HepG2 (cell line): ENCODE results near the gene KCNJ6. TPM values are rescaled to one million over a fixed set of nuclear protein-coding genes. Genes with fewer than 3 reads are reported as not detected.

Experiments
- GPN1 ChIP-seq: sonication (generic); formaldehyde crosslinking; IDR thresholded peaks from 2 replicates; pipeline ENCODE4 v1.5.1; 2020; ENCODE audit warnings: missing genetic modification reagents, borderline replicate concordance
- PHF20 ChIP-seq: sonication (generic); formaldehyde crosslinking; IDR thresholded peaks from 2 replicates; pipeline ENCODE4 v1.5.0; 2020; ENCODE audit warnings: mild to moderate bottlenecking, missing genetic modification reagents
- PPARG ChIP-seq: conservative IDR thresholded peaks from 2 replicates; pipeline ENCODE4 v1.6.1; 2016; ENCODE audit warnings: missing biosample characterization, missing genetic modification reagents
- ZNF12 ChIP-seq: sonication (generic); formaldehyde crosslinking; IDR thresholded peaks from 2 replicates; pipeline ENCODE4 v1.5.0; 2020; ENCODE audit warnings: missing genetic modification reagents
- ZNF17 ChIP-seq: sonication (generic); formaldehyde crosslinking; IDR thresholded peaks from 2 replicates; pipeline ENCODE4 v1.5.0; 2020; ENCODE audit warnings: mild to moderate bottlenecking, missing genetic modification reagents
- ZNF205 ChIP-seq: IDR thresholded peaks from 2 replicates; pipeline ENCODE4 v1.6.1; 2018; ENCODE audit warnings: missing biosample characterization, missing genetic modification reagents
- ZNF34 ChIP-seq: sonication (generic); formaldehyde crosslinking; IDR thresholded peaks from 2 replicates; pipeline ENCODE4 v1.4.0; 2020; ENCODE audit warnings: mild to moderate bottlenecking, missing genetic modification reagents, borderline replicate concordance
- ZNF441 ChIP-seq: sonication (generic); formaldehyde crosslinking; IDR thresholded peaks from 2 replicates; pipeline ENCODE4 v1.7.0; 2021; ENCODE audit warnings: missing genetic modification reagents, borderline replicate concordance
- polyA plus RNA-seq, 8 experiments: library from polyadenylated mRNA; depleted of rRNA in 3 of 8; stranded (reverse) in 7 of 8; unstranded in 1 of 8; fragments of >200 nt; fragmentation: Illumina TruSeq in 4 of 8; extraction: Trizol in 4 of 8; gene quantifications; 2 replicates each; pipeline versions ENCODE4 v1.2.1 to v1.2.3, GENCODE V29; 2011 to 2016; ENCODE audit warnings: low read depth in 4 of 8, missing spikeins in 1 of 8, mixed read lengths in 1 of 8; ENCODE audit not compliant: insufficient read depth in 1 of 8
- total RNA-seq, 5 experiments: library from RNA; depleted of rRNA; stranded (reverse); fragments of >200 nt; fragmentation: Illumina TruSeq; extraction: Trizol; gene quantifications; 2 replicates each; pipeline ENCODE4 v1.2.3, GENCODE V29; 2016; ENCODE audit warnings: low read depth in 1 of 5
- TF ChIP-seq, protein P1 (sequence below): sonication (generic); formaldehyde crosslinking; IDR thresholded peaks from 2 replicates; pipeline ENCODE4 v1.4.0; 2020; ENCODE audit warnings: missing genetic modification reagents, mild to moderate bottlenecking, borderline replicate concordance
- TF ChIP-seq, protein P2 (sequence below): sonication (generic); formaldehyde crosslinking; IDR thresholded peaks from 2 replicates; pipeline ENCODE4 v1.9.0; 2021; ENCODE audit warnings: missing genetic modification reagents, borderline replicate concordance

KCNJ6 gene
- total and polyA plus RNA-seq, 2 of the 13 experiments (the other 11 are each of a cell fraction or from before 2014, with no cell fraction given): not detected

DNA sequence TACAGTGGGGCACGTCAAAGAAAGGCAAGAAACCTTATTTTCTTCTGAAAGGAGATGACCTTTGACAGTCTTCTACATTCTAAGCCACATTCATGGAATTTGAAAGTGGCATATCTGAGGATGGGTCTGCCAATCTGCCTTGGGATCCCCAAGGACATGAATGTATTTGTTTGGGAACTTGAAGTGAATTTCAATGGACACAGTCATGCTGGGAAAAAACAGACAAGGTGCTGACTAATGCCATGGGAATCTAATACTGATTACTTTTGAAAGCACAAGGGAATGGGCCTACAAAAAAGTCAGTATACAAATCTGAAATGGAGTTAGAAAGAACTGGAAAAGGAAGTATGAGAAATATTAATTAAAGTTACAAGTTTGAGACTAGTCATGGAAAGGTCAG lies 128.8 kb downstream of the KCNJ6 start (continued):
- TF ChIP-seq, protein P1, sequence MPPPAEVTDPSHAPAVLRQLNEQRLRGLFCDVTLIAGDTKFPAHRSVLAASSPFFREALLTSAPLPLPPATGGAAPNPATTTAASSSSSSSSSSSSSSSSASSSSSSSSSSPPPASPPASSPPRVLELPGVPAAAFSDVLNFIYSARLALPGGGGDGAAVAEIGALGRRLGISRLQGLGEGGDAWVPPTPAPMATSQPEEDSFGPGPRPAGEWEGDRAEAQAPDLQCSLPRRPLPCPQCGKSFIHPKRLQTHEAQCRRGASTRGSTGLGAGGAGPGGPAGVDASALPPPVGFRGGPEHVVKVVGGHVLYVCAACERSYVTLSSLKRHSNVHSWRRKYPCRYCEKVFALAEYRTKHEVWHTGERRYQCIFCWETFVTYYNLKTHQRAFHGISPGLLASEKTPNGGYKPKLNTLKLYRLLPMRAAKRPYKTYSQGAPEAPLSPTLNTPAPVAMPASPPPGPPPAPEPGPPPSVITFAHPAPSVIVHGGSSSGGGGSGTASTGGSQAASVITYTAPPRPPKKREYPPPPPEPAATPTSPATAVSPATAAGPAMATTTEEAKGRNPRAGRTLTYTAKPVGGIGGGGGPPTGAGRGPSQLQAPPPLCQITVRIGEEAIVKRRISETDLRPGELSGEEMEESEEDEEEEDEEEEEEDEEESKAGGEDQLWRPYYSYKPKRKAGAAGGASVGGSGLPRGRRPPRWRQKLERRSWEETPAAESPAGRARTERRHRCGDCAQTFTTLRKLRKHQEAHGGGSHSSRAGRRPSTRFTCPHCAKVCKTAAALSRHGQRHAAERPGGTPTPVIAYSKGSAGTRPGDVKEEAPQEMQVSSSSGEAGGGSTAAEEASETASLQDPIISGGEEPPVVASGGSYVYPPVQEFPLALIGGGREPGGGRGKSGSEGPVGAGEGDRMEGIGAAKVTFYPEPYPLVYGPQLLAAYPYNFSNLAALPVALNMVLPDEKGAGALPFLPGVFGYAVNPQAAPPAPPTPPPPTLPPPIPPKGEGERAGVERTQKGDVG: no peak
- no peak for TF ChIP-seq ZNF17
- TF ChIP-seq ZNF441: no peak
- no peak for TF ChIP-seq PPARG
- TF ChIP-seq PHF20 (CRISPR knock-in tag): no peak
- TF ChIP-seq, protein P2, sequence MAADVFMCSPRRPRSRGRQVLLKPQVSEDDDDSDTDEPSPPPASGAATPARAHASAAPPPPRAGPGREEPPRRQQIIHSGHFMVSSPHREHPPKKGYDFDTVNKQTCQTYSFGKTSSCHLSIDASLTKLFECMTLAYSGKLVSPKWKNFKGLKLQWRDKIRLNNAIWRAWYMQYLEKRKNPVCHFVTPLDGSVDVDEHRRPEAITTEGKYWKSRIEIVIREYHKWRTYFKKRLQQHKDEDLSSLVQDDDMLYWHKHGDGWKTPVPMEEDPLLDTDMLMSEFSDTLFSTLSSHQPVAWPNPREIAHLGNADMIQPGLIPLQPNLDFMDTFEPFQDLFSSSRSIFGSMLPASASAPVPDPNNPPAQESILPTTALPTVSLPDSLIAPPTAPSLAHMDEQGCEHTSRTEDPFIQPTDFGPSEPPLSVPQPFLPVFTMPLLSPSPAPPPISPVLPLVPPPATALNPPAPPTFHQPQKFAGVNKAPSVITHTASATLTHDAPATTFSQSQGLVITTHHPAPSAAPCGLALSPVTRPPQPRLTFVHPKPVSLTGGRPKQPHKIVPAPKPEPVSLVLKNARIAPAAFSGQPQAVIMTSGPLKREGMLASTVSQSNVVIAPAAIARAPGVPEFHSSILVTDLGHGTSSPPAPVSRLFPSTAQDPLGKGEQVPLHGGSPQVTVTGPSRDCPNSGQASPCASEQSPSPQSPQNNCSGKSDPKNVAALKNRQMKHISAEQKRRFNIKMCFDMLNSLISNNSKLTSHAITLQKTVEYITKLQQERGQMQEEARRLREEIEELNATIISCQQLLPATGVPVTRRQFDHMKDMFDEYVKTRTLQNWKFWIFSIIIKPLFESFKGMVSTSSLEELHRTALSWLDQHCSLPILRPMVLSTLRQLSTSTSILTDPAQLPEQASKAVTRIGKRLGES (CRISPR knock-in tag): no peak
- TF ChIP-seq ZNF34 (CRISPR knock-in tag): no peak
- TF ChIP-seq ZNF12 (CRISPR knock-in tag): no peak
- TF ChIP-seq ZNF205 (CRISPR knock-in tag): no peak
- TF ChIP-seq GPN1 (CRISPR knock-in tag): no peak
